Skeletal muscle tissue (tissue), 4 donors: ENCODE measurements around the gene BORCS6. TPM values are rescaled to one million over a fixed set of nuclear protein-coding genes. Genes with fewer than 3 reads are reported as not detected.
A peak's percentile ranks its signal among the peaks of the same experiment; 100 is the strongest.
"Not testable (repeated sequence)": the region's sequence is repeated elsewhere in the genome, so short reads cannot be mapped to it uniquely, and the experiment has no call there.

Experiments
- H3K27ac ChIP-seq: one replicate; pipeline ENCODE4 v1.7.0; 2013; ENCODE audit warnings: mild to moderate bottlenecking, low read depth, low read length, inconsistent platforms
- H3K27me3 ChIP-seq, 3 donors: one replicate each; pipeline ENCODE4 v1.7.0; 2013; ENCODE audit warnings: low read length in 3 of 3; ENCODE audit not compliant: control insufficient read depth in 3 of 3, insufficient read depth in 3 of 3
- H3K36me3 ChIP-seq, 3 donors: one replicate each; pipeline ENCODE4 v1.7.0; 2013; ENCODE audit warnings: low read length in 3 of 3; ENCODE audit not compliant: control insufficient read depth in 3 of 3, insufficient read depth in 3 of 3
- H3K4me1 ChIP-seq, 3 donors: one replicate each; pipeline ENCODE4 v1.7.0; 2013; ENCODE audit warnings: low read length in 3 of 3, mild to moderate bottlenecking in 3 of 3; ENCODE audit not compliant: control insufficient read depth in 3 of 3, insufficient read depth in 3 of 3
- H3K4me3 ChIP-seq, 3 donors: one replicate each; pipeline ENCODE4 v1.7.0; 2013; ENCODE audit warnings: low read length in 3 of 3
- H3K9ac ChIP-seq, 3 donors: one replicate each; pipeline ENCODE4 v1.7.0; 2013; ENCODE audit warnings: low read length in 3 of 3, mild to moderate bottlenecking in 3 of 3, moderate library complexity in 2 of 3, low read depth in 1 of 3
- H3K9me3 ChIP-seq, 3 donors: one replicate each; pipeline ENCODE4 v1.7.0; 2013; ENCODE audit warnings: low read length in 3 of 3; ENCODE audit not compliant: control insufficient read depth in 3 of 3
- total RNA-seq: library from RNA; depleted of rRNA; stranded (reverse); fragments of >200 nt; gene quantifications from one replicate; pipeline ENCODE4 v1.2.3, GENCODE V29; 2014
- donor health status: Osteomylitis.

Gene BORCS6
- total RNA-seq, 1 donor from 2014 or later, result 4.7 TPM

- Histone ChIP-seq H3K9me3 (no peaks in the 10 kb centered on the region), H3K9ac (peak overlapping the region; percentile 70 to 87 (median 82)), H3K27ac (peak overlapping the region; percentile 83)
These were observed 16.7 kb downstream of the BORCS6 start for GRCh38 chr17:8173056-8173870.

GRCh38 chr17:8170186-8170585 is 19.8 kb downstream of the BORCS6 start:
- not testable (repeated sequence) for H3K9me3 ChIP-seq

More at GRCh38 chr17:8173056-8173870, 16.7 kb downstream of the BORCS6 start:
- Histone ChIP-seq H3K36me3 (no peaks in the 10 kb centered on the region), H3K4me3 (peak overlapping the region; percentile 36 to 76 (median 70)), H3K27me3 (no peaks in the 10 kb centered on the region), H3K4me1 (peaks cover 20 to 28% (median 28%) of the 10 kb centered on the region in 3 donors)

GRCh38 chr17:8167526-8167925 is 22.5 kb downstream of the BORCS6 start:
- no peaks in the 10 kb centered on the region for H3K27me3 ChIP-seq
- H3K4me1 ChIP-seq, result peaks cover 20 to 25% (median 24%) of the 10 kb centered on the region in 3 donors
- no peak overlapping the region for H3K4me3 ChIP-seq

More at GRCh38 chr17:8170186-8170585, 19.8 kb downstream of the BORCS6 start:
- not testable (repeated sequence) for H3K9ac ChIP-seq, H3K36me3 ChIP-seq, H3K27me3 ChIP-seq, H3K27ac ChIP-seq, H3K4me3 ChIP-seq
- peaks cover 7 to 16% (median 11%) of the 10 kb centered on the region in 3 donors for H3K4me1 ChIP-seq

GRCh38 chr17:8166731-8167130 is 23.2 kb downstream of the BORCS6 start:
- H3K9ac ChIP-seq, result peak overlapping the region in 1 of 3 donors; percentile 8
- peaks cover 2 to 3% (median 2%) of the 10 kb centered on the region in 3 donors for H3K36me3 ChIP-seq
- H3K27ac ChIP-seq, result no peak overlapping the region
- H3K9me3 ChIP-seq, result no peaks in the 10 kb centered on the region
- no peak overlapping the region for H3K4me3 ChIP-seq
- peaks cover 23 to 30% (median 26%) of the 10 kb centered on the region in 3 donors for H3K4me1 ChIP-seq
- no peaks in the 10 kb centered on the region for H3K27me3 ChIP-seq

More at GRCh38 chr17:8167526-8167925, 22.5 kb downstream of the BORCS6 start:
- Histone ChIP-seq H3K27ac (no peak overlapping the region), H3K9me3 (no peaks in the 10 kb centered on the region), H3K9ac (no peak overlapping the region), H3K36me3 (no peaks in the 10 kb centered on the region)

- Histone ChIP-seq H3K27ac (peak overlapping the region; percentile 99), H3K4me1 (peaks cover 35 to 45% (median 39%) of the 10 kb centered on the region in 3 donors), H3K4me3 (peak overlapping the region; percentile 15 to 77 (median 35)), H3K9ac (peak overlapping the region in 2 of 3 donors; percentile 84 to 99), H3K36me3 (peaks cover 17 to 20% (median 18%) of the 10 kb centered on the region in 3 donors), H3K27me3 (no peaks in the 10 kb centered on the region), H3K9me3 (no peaks in the 10 kb centered on the region)
These were observed 25.2 kb downstream of the BORCS6 start for GRCh38 chr17:8164815-8165131.

- Histone ChIP-seq H3K9ac (peak overlapping the region; percentile 82 to 99 (median 84)), H3K36me3 (peaks cover 20 to 23% (median 23%) of the 10 kb centered on the region in 3 donors), H3K4me3 (peak overlapping the region; percentile 15 to 77 (median 70)), H3K27ac (peak overlapping the region; percentile 99), H3K9me3 (no peaks in the 10 kb centered on the region), H3K27me3 (no peaks in the 10 kb centered on the region), H3K4me1 (peaks cover 38 to 51% (median 43%) of the 10 kb centered on the region in 3 donors)
These were observed 25.8 kb downstream of the BORCS6 start for GRCh38 chr17:8163978-8164814.

GRCh38 chr17:8162997-8163977 is 26.7 kb downstream of the BORCS6 start:
- Histone ChIP-seq H3K9ac (peak overlapping the region; percentile 82 to 99 (median 84)), H3K9me3 (no peaks in the 10 kb centered on the region), H3K27ac (peak overlapping the region; percentile 99), H3K36me3 (peaks cover 20 to 23% (median 23%) of the 10 kb centered on the region in 3 donors), H3K4me1 (peaks cover 43 to 57% (median 48%) of the 10 kb centered on the region in 3 donors), H3K27me3 (no peaks in the 10 kb centered on the region), H3K4me3 (peak overlapping the region; percentile 61 to 77 (median 70))

GRCh38 chr17:8162233-8162996 is 27.6 kb downstream of the BORCS6 start, which contains the start of gene VAMP2:
Gene VAMP2 (minus strand): TSS chr17:8162948. CDS start chr17:8162879, 69 bp downstream.
- Histone ChIP-seq H3K36me3 (peaks cover 20 to 23% (median 23%) of the 10 kb centered on the region in 3 donors), H3K27me3 (no peaks in the 10 kb centered on the region), H3K4me3 (peak within 1 kb of the TSS; percentile 85 to 96 (median 89)), H3K9me3 (no peaks in the 10 kb centered on the region), H3K27ac (peak within 1 kb of the TSS; percentile 99), H3K4me1 (peaks cover 45 to 57% (median 49%) of the 10 kb centered on the region in 3 donors), H3K9ac (peak within 1 kb of the TSS; percentile 92 to 99 (median 97))
